Gastroesophageal sphincter (tissue), 4 donors: ENCODE data around the gene EEF1A2. TPM values are rescaled to one million over a fixed set of nuclear protein-coding genes. Genes with fewer than 3 reads are reported as not detected.

Source experiments
- ATAC-seq: fragments of 150-250 bp; one replicate; pipeline ENCODE4 v1.9.1; 2016; ENCODE audit warnings: mild to moderate bottlenecking, moderate library complexity
- H3K27ac ChIP-seq, 4 donors: fragments of 200-600 bp; sonication (generic) in 3 of 4; 1 replicate in 3 of 4; 2 replicates in 1 of 4; pipeline ENCODE4 v1.5.1; 2016 to 2019
- H3K27me3 ChIP-seq: fragments of 200-600 bp; sonication (generic); one replicate; pipeline ENCODE4 v1.5.1; 2019
- H3K36me3 ChIP-seq, 2 donors: fragments of 200-600 bp; sonication (generic); one replicate each; pipeline ENCODE4 v1.5.1; 2019; ENCODE audit warnings: control low read depth in 1 of 2
- H3K4me1 ChIP-seq, 3 donors: fragments of 200-600 bp; sonication (generic); 1 replicate in 2 of 3; 2 replicates in 1 of 3; pipeline ENCODE4 v1.5.1; 2016 to 2019; ENCODE audit warnings: control low read depth in 2 of 3
- H3K4me3 ChIP-seq, 2 donors: fragments of 200-600 bp; sonication (generic); one replicate each; pipeline ENCODE4 v1.5.1; 2019; ENCODE audit warnings: mild to moderate bottlenecking in 1 of 2, moderate library complexity in 1 of 2
- H3K9me3 ChIP-seq, 3 donors: fragments of 200-600 bp; sonication (generic); one replicate each; pipeline ENCODE4 v1.5.1; 2017 to 2019; ENCODE audit warnings: control low read depth in 2 of 3
- EP300 ChIP-seq: sonication (generic); formaldehyde crosslinking; IDR thresholded peaks from one replicate; pipeline ENCODE4 v1.6.1; 2017; ENCODE audit warnings: antibody characterized with exemption, mild to moderate bottlenecking
- POLR2A ChIP-seq, 2 donors: fragments of 450-650 bp; IDR thresholded peaks; one replicate each; pipeline ENCODE4 v1.6.1; 2017; ENCODE audit warnings: antibody characterized with exemption in 2 of 2, mild to moderate bottlenecking in 2 of 2, moderate library complexity in 1 of 2
- POLR2AphosphoS5 ChIP-seq: sonication (generic); formaldehyde crosslinking; IDR thresholded peaks from one replicate; pipeline ENCODE4 v1.6.1; 2017; ENCODE audit warnings: antibody characterized with exemption
- WGBS, 2 donors: methylation state at CpG; one replicate each; pipeline ENCODE4 v1.1.5; 2018; ENCODE audit warnings: low coverage in 1 of 2; 5-methylcytosine and 5-hydroxymethylcytosine counted together
- total RNA-seq, 4 donors: library from RNA; depleted of rRNA; stranded (reverse); fragments of >200 nt; gene quantifications; one replicate each; pipeline ENCODE4 v1.1.0, GENCODE V29; 2016
- TF ChIP-seq, protein P1 (sequence below), 4 experiments: fragments of 200-600 bp in 2 of 4; fragments of 450-650 bp in 2 of 4; sonication (generic) in 1 of 4; IDR thresholded peaks; one replicate each; pipeline ENCODE4 v1.5.1; 2017 to 2019; ENCODE audit warnings: antibody characterized with exemption in 4 of 4, mild to moderate bottlenecking in 2 of 4, moderate library complexity in 2 of 4

The EEF1A2 gene
- total RNA-seq, 4 donors from 2014 or later, result 0.47 to 6.5 (median 3.4) TPM

DNA sequence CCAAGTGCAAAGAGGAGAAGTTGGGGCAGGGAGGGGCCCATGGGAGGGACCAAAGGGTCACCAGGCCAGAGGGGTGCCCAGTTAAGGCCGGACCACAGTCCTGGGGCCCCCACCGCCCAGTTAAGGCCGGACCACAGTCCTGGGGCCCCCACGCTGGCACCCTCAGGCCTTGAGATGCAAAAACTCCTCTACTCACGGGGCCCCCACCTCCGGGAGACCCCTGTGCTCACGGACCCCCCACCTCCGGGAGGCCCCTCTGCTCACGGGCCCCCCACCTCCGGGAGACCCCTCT lies 43.4 kb downstream of the EEF1A2 start:
- Histone ChIP-seq H3K27ac (no peak overlapping the region), H3K36me3 (no peaks in the 10 kb centered on the region), H3K4me1 (peaks cover 0 to 41% (median 13%) of the 10 kb centered on the region in 3 donors), H3K4me3 (no peak overlapping the region), H3K9me3 (no peaks in the 10 kb centered on the region), H3K27me3 (peaks cover 99% of the 10 kb centered on the region)
- ATAC-seq, result no peak
- TF ChIP-seq POLR2A (IDR thresholded peaks at IDR 0.05) (no peak), POLR2AphosphoS5 (no peak), EP300 (no peak)
- TF ChIP-seq, protein P1, sequence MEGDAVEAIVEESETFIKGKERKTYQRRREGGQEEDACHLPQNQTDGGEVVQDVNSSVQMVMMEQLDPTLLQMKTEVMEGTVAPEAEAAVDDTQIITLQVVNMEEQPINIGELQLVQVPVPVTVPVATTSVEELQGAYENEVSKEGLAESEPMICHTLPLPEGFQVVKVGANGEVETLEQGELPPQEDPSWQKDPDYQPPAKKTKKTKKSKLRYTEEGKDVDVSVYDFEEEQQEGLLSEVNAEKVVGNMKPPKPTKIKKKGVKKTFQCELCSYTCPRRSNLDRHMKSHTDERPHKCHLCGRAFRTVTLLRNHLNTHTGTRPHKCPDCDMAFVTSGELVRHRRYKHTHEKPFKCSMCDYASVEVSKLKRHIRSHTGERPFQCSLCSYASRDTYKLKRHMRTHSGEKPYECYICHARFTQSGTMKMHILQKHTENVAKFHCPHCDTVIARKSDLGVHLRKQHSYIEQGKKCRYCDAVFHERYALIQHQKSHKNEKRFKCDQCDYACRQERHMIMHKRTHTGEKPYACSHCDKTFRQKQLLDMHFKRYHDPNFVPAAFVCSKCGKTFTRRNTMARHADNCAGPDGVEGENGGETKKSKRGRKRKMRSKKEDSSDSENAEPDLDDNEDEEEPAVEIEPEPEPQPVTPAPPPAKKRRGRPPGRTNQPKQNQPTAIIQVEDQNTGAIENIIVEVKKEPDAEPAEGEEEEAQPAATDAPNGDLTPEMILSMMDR (IDR thresholded peaks at IDR 0.05), result no peak
- no CpG with 5 or more reads among the region's 10 CpGs for WGBS, 2 donors

DNA sequence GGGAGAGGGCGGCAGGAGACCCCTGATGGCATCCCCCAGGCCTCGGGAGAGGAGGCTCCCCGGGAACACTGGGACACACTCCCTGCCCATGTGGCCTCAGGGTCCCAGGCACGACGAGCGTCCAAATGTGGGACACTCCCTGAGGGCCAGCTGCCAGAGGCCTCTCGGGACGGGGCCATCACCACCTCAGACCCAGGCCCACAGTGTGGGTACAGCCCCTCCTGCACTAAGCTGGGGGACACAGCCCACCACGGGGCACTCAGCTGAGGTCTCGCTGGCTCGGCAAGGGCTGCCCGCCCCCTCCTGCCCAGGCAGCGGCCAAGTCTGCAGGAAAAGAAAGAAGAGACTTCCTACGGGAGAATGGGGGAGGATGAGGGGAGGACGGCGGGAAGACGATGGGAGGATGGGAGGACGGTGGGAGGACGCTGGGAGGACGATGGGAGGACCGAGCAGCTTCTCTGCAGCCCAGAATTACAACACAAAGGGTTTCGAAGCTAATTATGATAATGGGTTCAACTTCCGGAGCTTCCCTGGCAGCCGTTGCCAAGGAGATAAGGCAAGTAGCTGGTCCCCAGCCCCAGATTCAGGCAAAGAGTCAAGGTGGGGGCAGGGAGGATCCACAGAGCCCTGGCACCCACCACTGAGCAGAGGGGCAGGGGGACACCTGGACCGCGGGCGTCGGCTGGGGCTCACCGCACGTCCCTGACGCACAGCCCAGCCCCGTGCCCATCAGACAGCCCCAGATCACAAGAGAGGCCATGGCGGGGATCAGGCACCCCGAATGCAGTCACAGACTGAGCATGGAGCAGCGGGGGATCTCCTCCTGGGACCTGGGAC lies 43.9 kb downstream of the EEF1A2 start:
- Histone ChIP-seq H3K4me3 (no peak overlapping the region), H3K27me3 (peaks cover 99% of the 10 kb centered on the region), H3K27ac (peak overlapping the region in 1 of 4 donors; percentile 6), H3K9me3 (no peaks in the 10 kb centered on the region), H3K36me3 (no peaks in the 10 kb centered on the region), H3K4me1 (peaks cover 0 to 41% (median 13%) of the 10 kb centered on the region in 3 donors)
- 34 to 60% methylated on average over 2 to 16 of the region's 35 CpGs for WGBS, 2 donors
- TF ChIP-seq, protein P1 (IDR thresholded peaks at IDR 0.05), result no peak
- TF ChIP-seq POLR2AphosphoS5, result no peak
- no peak for TF ChIP-seq EP300
- TF ChIP-seq POLR2A (IDR thresholded peaks at IDR 0.05), result no peak
- ATAC-seq, result no peak

DNA sequence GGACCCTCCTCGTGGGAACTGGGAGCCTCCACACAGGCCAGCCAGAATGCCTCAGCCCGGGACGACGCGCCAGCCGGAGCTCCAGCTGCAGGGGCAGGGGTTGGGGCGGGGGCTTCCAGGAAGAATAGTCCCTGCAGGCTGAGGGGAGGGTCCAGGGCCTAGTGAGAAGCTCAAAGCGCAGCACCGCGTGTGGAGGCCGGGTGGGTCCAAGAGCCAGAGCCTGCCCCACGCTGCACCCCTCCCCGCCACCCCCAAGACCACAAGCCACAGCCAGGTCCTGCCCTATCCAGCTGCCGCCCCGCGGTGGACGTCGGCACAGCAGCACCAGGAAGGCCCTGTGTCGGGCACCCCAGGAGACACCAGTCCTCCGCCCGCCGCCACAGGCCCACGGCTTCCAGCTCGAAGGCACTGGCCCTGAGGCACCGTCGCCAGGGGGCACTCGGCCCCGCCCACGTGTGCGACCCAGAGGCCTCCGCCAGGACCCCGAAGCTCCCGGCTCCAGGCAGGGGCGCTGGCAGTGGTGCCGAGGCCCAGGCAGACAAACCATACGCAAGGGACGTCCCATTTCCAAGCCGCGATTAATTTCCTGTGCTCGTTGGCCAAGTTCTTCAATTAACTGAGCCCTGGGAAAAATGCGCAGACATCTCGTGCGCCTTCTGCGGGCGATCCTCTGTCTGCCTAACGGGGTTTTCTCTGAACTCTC lies 45.9 kb downstream of the EEF1A2 start:
- TF ChIP-seq POLR2AphosphoS5 (no peak), EP300 (no peak), POLR2A (IDR thresholded peaks at IDR 0.05) (no peak)
- WGBS, 2 donors, result no CpG with 5 or more reads among the region's 46 CpGs
- Histone ChIP-seq H3K27ac (no peak overlapping the region), H3K9me3 (no peaks in the 10 kb centered on the region), H3K36me3 (no peaks in the 10 kb centered on the region), H3K4me1 (peaks cover 0 to 40% (median 13%) of the 10 kb centered on the region in 3 donors), H3K27me3 (peaks cover 100% of the 10 kb centered on the region), H3K4me3 (no peak overlapping the region)
- no peak for ATAC-seq

DNA sequence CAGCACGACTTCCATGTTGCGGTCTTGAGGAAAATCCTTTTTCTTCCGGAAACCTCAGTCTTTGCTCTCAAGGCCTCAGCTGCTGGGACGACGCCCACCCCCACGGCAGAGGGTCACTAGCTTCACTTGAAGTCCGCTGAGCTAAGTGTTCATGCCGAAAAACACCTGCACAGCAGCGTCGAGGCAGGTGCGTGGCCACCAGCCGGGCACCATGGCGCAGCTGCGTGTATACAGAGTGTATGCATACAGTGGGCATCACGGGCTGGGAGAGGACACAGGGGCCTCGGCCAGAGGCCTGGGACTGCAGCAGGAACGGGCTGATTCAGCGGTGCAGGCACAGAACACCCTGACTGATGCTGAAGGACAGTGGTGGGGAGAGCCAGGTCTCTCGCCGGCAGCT lies 46.5 kb downstream of the EEF1A2 start:
- 88 to 100% methylated on average over 2 to 5 of the region's 20 CpGs for WGBS, 2 donors
- TF ChIP-seq POLR2A (IDR thresholded peaks at IDR 0.05) (no peak), POLR2AphosphoS5 (no peak), EP300 (no peak)
- TF ChIP-seq, protein P1 (IDR thresholded peaks at IDR 0.05), result no peak
- H3K27me3 ChIP-seq, result peaks cover 100% of the 10 kb centered on the region
- ATAC-seq, result no peak
- H3K4me3 ChIP-seq, result no peak overlapping the region
- H3K4me1 ChIP-seq, result peaks cover 0 to 33% (median 9%) of the 10 kb centered on the region in 3 donors
- no peaks in the 10 kb centered on the region for H3K36me3 ChIP-seq
- H3K9me3 ChIP-seq, result no peaks in the 10 kb centered on the region
- no peak overlapping the region for H3K27ac ChIP-seq

DNA sequence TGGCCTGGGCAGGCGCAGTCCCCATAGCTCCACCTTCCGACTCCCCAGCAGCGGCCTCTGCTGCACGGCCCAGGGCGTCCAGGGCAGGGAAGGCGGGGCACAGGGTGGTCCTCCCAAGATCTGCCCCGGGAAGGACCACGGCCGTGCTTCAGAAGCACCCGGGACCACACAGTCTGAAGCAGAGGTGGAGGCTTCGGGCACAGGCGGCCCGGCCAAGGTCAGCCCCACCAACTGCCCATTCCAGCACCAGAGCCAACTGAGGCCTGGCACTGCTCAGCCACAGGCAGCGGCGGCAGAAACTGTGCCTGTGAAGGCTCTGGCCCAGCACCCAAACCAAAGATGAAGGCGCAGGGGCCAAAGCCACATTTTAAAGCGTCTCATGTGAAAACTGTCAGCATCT lies 47.1 kb downstream of the EEF1A2 start:
- peaks cover 0 to 28% (median 5%) of the 10 kb centered on the region in 3 donors for H3K4me1 ChIP-seq
- H3K36me3 ChIP-seq, result no peaks in the 10 kb centered on the region
- peaks cover 100% of the 10 kb centered on the region for H3K27me3 ChIP-seq
- 100% methylated on average over 1 to 2 of the region's 17 CpGs for WGBS, 2 donors
- no peak overlapping the region for H3K27ac ChIP-seq
- TF ChIP-seq POLR2A (IDR thresholded peaks at IDR 0.05) (no peak), POLR2AphosphoS5 (no peak), EP300 (no peak)
- TF ChIP-seq, protein P1 (IDR thresholded peaks at IDR 0.05), result no peak
- no peak overlapping the region for H3K4me3 ChIP-seq
- H3K9me3 ChIP-seq, result no peaks in the 10 kb centered on the region
- no peak for ATAC-seq
